Body of pancreas (tissue), 4 donors: ENCODE measurements around the gene FADS3.

Experiments used
- CTCF ChIP-seq, 7 experiments: fragments of 450-650 bp in 4 of 7; fragments of 200-600 bp in 3 of 7; sonication (generic) in 3 of 7; IDR thresholded peaks; one replicate each; pipeline ENCODE4 v1.5.1; 2016 to 2019; ENCODE audit warnings: antibody characterized with exemption in 7 of 7
- POLR2A ChIP-seq, 3 donors: fragments of 450-650 bp; IDR thresholded peaks; one replicate each; pipeline ENCODE4 v1.6.1; 2016; ENCODE audit warnings: antibody characterized with exemption in 3 of 3, mild to moderate bottlenecking in 2 of 3

- TF ChIP-seq CTCF (IDR thresholded peaks at IDR 0.05), result no peak
- TF ChIP-seq POLR2A (IDR thresholded peaks at IDR 0.05), result no peak
Measured at GRCh38 chr11:61851113-61851899, 40.0 kb downstream of the FADS3 start.
